HG02970 (cell line): ENCODE measurements around the gene RAP1GAP2.
A peak's percentile ranks its signal among the peaks of the same experiment; 100 is the strongest.
"Not testable (repeated sequence)": the region's sequence is repeated elsewhere in the genome, so short reads cannot be mapped to it uniquely, and the experiment has no call there.

Source experiments
- ATAC-seq: cut with Tn5 transposase; IDR thresholded peaks from one replicate; pipeline ENCODE4 v1.9.1; 2021; ENCODE audit warnings: mild to moderate bottlenecking, moderate library complexity, moderate number of reproducible peaks; ENCODE audit not compliant: unreplicated experiment, low FRiP score

Gene RAP1GAP2

GRCh38 chr17:2986925-2987324 lies 190.7 kb downstream of the RAP1GAP2 start:
- no peak for ATAC-seq

- not testable (repeated sequence) for ATAC-seq
Observed at GRCh38 chr17:2989396-2989795, 193.2 kb downstream of the RAP1GAP2 start.

GRCh38 chr17:2989855-2990254 lies 193.6 kb downstream of the RAP1GAP2 start:
- ATAC-seq: no peak

GRCh38 chr17:2990396-2990795 lies 194.2 kb downstream of the RAP1GAP2 start:
- no peak for ATAC-seq

DNA sequence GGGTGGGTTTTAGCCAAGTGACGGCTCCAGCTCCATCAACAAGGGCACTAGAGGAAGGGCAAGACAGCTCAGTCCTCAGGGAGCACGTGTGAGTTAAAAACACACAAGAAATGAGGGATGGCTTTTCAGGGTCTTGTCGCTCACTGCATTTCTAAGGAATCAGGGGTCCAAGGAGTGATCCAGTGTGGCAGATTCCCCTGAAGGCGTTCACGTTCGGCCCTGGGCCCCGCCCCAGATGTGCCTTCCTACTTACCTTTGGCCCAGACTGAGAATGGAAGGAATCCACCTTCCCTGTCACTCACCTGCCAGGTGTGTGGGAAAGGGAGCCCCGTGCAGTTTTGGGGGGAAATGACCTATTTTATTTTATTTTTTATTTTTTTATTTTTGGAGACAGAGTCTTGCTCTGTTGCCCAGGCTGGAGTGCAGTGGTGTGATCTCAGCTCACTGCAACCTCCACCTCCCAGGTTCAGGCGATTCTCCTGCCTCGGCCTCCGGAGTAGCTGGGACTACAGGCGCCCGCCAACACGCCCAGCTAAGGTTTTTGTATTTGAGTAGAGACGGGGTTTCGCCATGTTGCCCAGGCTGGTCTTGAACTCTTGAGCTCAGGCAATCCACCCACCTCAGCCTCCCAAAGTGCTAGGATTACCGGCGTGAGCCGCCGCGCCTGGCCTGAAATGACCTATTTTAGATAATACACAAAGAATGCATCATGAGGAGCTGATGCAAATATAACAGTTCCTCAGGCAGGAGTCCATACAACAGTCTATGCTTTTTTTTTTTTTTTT lies 195.3 kb downstream of the RAP1GAP2 start:
- ATAC-seq: not testable (repeated sequence)

DNA sequence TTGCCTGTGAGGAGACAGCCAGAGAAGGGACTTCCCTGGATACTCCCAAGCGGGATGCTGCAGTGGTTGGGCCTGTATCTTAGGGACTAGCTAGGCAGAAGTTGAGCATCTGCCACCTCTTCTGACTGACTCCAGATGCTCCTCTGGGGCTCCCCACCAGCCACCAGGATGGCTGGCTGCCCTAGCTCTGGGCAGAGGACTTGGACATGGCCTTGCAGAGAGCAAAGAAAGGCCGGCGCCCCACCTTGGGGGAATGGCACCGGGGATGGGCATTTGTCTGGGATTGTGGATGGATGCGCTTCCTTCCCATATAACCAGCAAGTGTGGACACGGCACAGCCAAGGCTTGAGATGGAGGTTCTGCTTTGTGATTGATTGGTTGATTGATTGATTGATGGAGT lies 198.2 kb downstream of the RAP1GAP2 start:
- no peak for ATAC-seq

DNA sequence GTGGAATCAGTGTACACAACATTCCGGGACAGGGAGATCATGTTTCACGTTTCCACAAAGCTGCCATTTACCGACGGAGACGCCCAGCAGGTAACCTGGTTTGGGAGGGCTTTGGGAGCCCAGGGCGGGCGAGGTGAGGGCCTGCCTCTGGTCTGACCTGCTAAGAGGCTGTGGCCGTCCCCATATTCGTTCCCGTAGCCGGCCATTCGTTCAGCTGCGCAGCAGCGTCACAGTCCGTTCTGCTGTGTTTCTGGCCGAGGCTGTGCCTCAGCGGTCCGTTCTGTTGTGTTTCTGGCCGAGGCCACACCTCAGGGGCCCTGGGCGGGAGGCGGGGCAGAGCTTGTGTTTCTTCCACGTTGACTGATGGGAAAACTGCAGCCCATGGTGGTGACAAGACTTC lies 199.1 kb downstream of the RAP1GAP2 start:
- no peak for ATAC-seq

DNA sequence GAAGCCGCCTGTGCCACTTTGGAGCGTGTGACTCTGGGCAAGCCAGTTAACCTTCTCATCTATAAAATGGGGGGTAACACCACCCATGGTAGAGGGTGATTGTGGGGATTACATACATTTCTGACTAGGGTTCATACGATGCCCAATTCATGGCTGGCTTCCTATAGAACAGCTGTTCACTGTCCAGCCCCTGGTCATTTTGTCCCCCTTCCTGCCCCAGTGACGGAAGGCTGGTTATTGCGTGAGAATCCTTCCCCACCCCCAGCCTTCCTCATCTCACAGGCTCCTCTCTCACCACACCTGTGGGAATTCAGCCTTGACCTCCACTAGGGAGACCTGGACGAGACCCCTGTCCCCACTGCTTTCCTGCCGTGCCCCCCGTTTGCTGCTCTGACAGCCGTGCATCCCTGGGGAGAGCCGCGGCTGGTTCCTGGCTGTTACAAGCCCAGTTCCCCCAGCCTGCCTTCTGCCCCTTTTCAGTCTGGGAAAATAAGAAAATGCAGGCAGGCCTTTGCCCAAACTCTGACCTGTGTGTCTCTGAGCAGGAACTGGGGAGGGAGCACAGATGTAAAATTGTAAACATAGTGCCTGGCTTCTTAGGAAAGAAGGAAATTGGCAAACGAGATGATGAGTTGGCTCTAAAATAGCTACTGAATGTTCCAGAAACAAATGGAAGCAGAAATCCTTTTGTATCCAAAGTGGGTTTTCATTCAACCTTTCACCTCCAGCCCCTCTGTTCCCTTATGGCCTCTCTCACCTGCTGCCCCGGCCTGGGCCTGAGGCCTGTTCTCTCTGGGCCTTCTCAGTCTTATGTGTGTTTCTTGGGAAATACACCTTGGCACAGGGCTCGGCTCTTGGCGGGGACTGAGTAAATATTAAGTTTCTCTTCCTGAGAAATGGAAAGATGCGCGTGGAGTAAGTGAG lies 199.9 kb downstream of the RAP1GAP2 start:
- ATAC-seq: no peak

GRCh38 chr17:2996810-2997670 lies 200.8 kb downstream of the RAP1GAP2 start:
- no peak for ATAC-seq

GRCh38 chr17:2998469-2998901 lies 202.2 kb downstream of the RAP1GAP2 start:
- ATAC-seq: not testable (repeated sequence)

- ATAC-seq: peak; percentile 59
Observed at GRCh38 chr17:3002538-3003295, 206.5 kb downstream of the RAP1GAP2 start.

- no peak for ATAC-seq
Observed at GRCh38 chr17:3003296-3004149, 207.3 kb downstream of the RAP1GAP2 start.

DNA sequence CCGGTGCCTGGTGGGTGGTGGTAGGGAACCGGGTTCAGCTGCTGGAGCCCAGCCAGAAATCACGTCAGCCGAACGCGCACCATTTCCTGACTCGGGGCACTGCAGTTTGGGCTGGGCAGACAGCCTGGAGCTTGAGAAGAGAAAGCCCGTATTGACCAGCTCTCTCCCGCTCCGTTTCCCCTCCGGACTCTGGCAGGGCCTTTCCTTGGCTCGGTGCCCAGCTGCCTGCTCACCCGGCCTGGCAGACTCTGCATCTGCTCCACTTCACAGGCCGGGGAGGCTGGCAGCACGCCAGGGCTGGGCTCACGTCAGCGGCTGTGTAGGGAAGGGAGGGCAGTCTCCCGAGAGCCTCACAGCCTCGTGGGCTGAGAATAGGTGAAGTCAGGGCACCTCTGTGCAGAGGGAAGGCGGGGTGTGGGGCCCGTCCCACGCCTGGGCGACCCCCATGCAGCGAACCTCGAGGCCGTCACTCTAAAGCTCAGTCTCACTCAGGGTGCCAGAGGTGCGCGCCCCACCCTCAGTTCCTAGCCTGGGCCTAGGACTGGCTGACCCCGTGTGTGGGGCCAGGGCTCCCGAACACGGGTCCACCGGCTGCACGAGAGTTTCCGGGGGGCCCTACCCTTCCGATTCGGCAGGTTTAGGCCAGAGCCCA lies 208.0 kb downstream of the RAP1GAP2 start:
- no peak for ATAC-seq

- ATAC-seq: no peak
Observed at GRCh38 chr17:3004925-3005324, 208.7 kb downstream of the RAP1GAP2 start.

DNA sequence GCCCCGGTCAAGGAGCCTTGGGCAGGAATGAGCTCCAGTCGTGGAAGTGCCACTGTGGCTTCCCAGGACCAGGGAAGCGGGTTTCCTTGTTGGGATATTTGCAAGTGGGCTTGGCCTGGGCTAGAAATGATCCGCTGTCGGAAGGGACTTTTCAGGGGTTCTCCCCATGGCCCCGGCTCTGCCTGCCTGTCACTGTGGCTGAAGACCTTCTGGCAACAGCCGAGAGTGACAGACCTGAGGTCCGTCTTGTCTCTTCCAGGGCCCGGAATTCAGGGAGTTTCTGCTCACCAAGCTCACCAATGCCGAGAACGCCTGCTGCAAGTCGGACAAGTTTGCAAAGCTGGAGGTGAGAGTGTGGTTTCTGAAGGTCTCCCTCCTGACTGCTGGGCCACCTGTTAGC lies 209.5 kb downstream of the RAP1GAP2 start:
- ATAC-seq: no peak

GRCh38 chr17:3006801-3007200 lies 210.6 kb downstream of the RAP1GAP2 start:
- ATAC-seq: no peak

- ATAC-seq: no peak
Observed at GRCh38 chr17:3007651-3008121, 211.4 kb downstream of the RAP1GAP2 start.
